Lower leg skin (tissue), 3 donors: Measurements from ENCODE around the gene KCND2.

Experiments used
- POLR2A ChIP-seq, 2 donors: fragments of 450-650 bp; IDR thresholded peaks; one replicate each; pipeline ENCODE4 v1.6.1; 2016 to 2017; ENCODE audit warnings: antibody characterized with exemption in 2 of 2, mild to moderate bottlenecking in 1 of 2, moderate library complexity in 1 of 2
- TF ChIP-seq, protein P1 (sequence below), 3 donors: fragments of 450-650 bp; IDR thresholded peaks; one replicate each; pipeline ENCODE4 v1.5.1; 2016; ENCODE audit warnings: antibody characterized with exemption in 3 of 3, mild to moderate bottlenecking in 3 of 3, moderate library complexity in 2 of 3

DNA sequence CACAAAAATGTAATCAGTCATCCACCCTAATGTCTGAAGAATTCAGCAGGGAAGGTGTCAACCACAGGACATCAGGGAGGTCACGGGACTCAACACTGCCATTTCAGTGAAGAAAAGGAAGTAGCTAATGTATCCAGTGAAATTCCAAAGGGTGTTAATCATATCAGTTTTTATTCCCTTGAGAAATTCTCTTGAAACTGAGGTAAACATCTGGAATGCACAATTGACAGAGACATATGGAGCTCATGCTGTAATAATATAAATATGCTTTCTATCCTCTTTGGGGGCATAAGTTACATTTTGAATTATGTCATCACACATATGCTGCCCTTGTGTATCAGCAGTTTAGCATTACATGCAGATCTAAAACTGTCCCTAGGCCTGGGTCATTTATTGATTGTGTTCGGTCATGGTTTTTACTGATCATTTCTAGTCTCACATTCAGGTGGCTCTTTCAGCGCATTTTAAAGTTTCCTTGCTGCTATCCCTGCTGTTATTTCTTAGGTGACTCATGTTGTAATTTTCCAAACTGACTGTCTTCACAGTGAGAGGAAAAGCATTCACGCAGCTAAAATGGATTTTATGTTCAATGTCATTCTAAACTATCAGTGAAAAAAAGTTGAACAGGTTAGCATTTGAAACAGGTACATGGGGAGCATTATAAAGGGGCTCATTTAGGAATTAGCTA lies 311.1 kb downstream of the KCND2 start:
- no peak for TF ChIP-seq POLR2A (IDR thresholded peaks at IDR 0.05)
- TF ChIP-seq, protein P1, sequence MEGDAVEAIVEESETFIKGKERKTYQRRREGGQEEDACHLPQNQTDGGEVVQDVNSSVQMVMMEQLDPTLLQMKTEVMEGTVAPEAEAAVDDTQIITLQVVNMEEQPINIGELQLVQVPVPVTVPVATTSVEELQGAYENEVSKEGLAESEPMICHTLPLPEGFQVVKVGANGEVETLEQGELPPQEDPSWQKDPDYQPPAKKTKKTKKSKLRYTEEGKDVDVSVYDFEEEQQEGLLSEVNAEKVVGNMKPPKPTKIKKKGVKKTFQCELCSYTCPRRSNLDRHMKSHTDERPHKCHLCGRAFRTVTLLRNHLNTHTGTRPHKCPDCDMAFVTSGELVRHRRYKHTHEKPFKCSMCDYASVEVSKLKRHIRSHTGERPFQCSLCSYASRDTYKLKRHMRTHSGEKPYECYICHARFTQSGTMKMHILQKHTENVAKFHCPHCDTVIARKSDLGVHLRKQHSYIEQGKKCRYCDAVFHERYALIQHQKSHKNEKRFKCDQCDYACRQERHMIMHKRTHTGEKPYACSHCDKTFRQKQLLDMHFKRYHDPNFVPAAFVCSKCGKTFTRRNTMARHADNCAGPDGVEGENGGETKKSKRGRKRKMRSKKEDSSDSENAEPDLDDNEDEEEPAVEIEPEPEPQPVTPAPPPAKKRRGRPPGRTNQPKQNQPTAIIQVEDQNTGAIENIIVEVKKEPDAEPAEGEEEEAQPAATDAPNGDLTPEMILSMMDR (IDR thresholded peaks at IDR 0.05): no peak
